Lower lobe of right lung (tissue), 2 donors: ENCODE results near the gene TPP1. TPM values are rescaled to one million over a fixed set of nuclear protein-coding genes. Genes with fewer than 3 reads are reported as not detected.
A peak's percentile ranks its signal among the peaks of the same experiment; 100 is the strongest.

Experiments used
- ATAC-seq, 2 donors: fragments of 200-7000 bp; cut with Tn5 transposase; one replicate each; pipeline ENCODE4 v1.9.1; 2020 to 2022; ENCODE audit warnings: mild to moderate bottlenecking in 2 of 2, moderate library complexity in 2 of 2
- DNase-seq: peaks from one replicate; pipeline ENCODE4 v3.0.0-alpha.2; 2020
- H3K27ac ChIP-seq: fragments of 200-600 bp; one replicate; pipeline ENCODE4 v1.8.0; 2022
- H3K27me3 ChIP-seq: fragments of 200-600 bp; one replicate; pipeline ENCODE4 v1.8.0; 2022; ENCODE audit warnings: low read depth
- H3K36me3 ChIP-seq: fragments of 200-600 bp; one replicate; pipeline ENCODE4 v1.8.0; 2022; ENCODE audit warnings: mild to moderate bottlenecking
- H3K4me1 ChIP-seq: fragments of 200-600 bp; one replicate; pipeline ENCODE4 v1.8.0; 2022
- H3K4me3 ChIP-seq: fragments of 200-600 bp; one replicate; pipeline ENCODE4 v1.8.0; 2022; ENCODE audit warnings: mild to moderate bottlenecking
- H3K9me3 ChIP-seq: fragments of 200-600 bp; one replicate; pipeline ENCODE4 v1.8.0; 2022
- CTCF ChIP-seq: fragments of 200-600 bp; IDR thresholded peaks from one replicate; pipeline ENCODE4 v1.8.0; 2022; ENCODE audit warnings: antibody characterized with exemption, mild to moderate bottlenecking
- intact Hi-C: fragments of 100-400 bp; cut with DNase I; formaldehyde crosslinking; loops from one replicate; pipeline ENCODE4 v1.11.0; 2022
- total RNA-seq: library from RNA; stranded (reverse); fragmentation: NEBNext Ultra II Directional; extraction: Animal tissue kit (Norgen Biotek cat#: 25700); gene quantifications from one replicate; pipeline ENCODE4 v1.2.1, GENCODE V29; 2021
- donor health status: DM: no; HTN: yes; CAD: no; lungs with severe emphysema.

The TPP1 gene
- total RNA-seq, 1 donor from 2014 or later, result 231 TPM

GRCh38 chr11:6640036-6640984 lies 21.1 kb upstream of the TPP1 start:
- DNase-seq, result no peak
- Histone ChIP-seq H3K27ac (no peak overlapping the region), H3K9me3 (no peaks in the 10 kb centered on the region), H3K4me3 (no peak overlapping the region), H3K4me1 (peaks cover 37% of the 10 kb centered on the region), H3K36me3 (peaks cover 5% of the 10 kb centered on the region), H3K27me3 (no peaks in the 10 kb centered on the region)
- no peak for ATAC-seq
- no peak for TF ChIP-seq CTCF
- intact Hi-C loops, result no loop called here

GRCh38 chr11:6638429-6638828 lies 19.2 kb upstream of the TPP1 start:
- TF ChIP-seq CTCF, result no peak
- no peak overlapping the region for H3K27ac ChIP-seq
- no peak for ATAC-seq

GRCh38 chr11:6637871-6638270 lies 18.6 kb upstream of the TPP1 start:
- Histone ChIP-seq H3K4me3 (no peak overlapping the region), H3K36me3 (peaks cover 8% of the 10 kb centered on the region), H3K27me3 (no peaks in the 10 kb centered on the region), H3K9me3 (no peaks in the 10 kb centered on the region), H3K4me1 (peaks cover 49% of the 10 kb centered on the region), H3K27ac (no peak overlapping the region)
- intact Hi-C loops, result no loop called here
- no peak for TF ChIP-seq CTCF
- ATAC-seq (peak; percentile 78 to 88), DNase-seq (no peak)

More at GRCh38 chr11:6638429-6638828, 19.2 kb upstream of the TPP1 start:
- Histone ChIP-seq H3K36me3 (peaks cover 5% of the 10 kb centered on the region), H3K4me3 (no peak overlapping the region), H3K9me3 (no peaks in the 10 kb centered on the region), H3K27me3 (no peaks in the 10 kb centered on the region), H3K4me1 (peaks cover 49% of the 10 kb centered on the region)
- intact Hi-C loops, result no loop called here
- DNase-seq, result no peak

GRCh38 chr11:6636480-6636879 lies 17.3 kb upstream of the TPP1 start:
- TF ChIP-seq CTCF, result no peak
- H3K27ac ChIP-seq, result peak overlapping the region; percentile 78
- peaks cover 22% of the 10 kb centered on the region for H3K36me3 ChIP-seq

GRCh38 chr11:6635082-6635932 lies 16.1 kb upstream of the TPP1 start:
- Histone ChIP-seq H3K36me3 (peaks cover 29% of the 10 kb centered on the region), H3K9me3 (no peaks in the 10 kb centered on the region), H3K4me1 (peaks cover 49% of the 10 kb centered on the region), H3K4me3 (no peak overlapping the region), H3K27me3 (no peaks in the 10 kb centered on the region), H3K27ac (peak overlapping the region; percentile 78)
- ATAC-seq (peak; percentile 56 to 64), DNase-seq (peak; percentile 56)
- intact Hi-C loops, result no loop called here
- TF ChIP-seq CTCF, result no peak

More at GRCh38 chr11:6636480-6636879, 17.3 kb upstream of the TPP1 start:
- ATAC-seq (no peak), DNase-seq (no peak)
- intact Hi-C loops, result no loop called here
- H3K4me1 ChIP-seq, result peaks cover 49% of the 10 kb centered on the region
- H3K4me3 ChIP-seq, result no peak overlapping the region
- no peaks in the 10 kb centered on the region for H3K27me3 ChIP-seq
- no peaks in the 10 kb centered on the region for H3K9me3 ChIP-seq
